ENCODE results near the gene SH3GL2. TPM values are rescaled to one million over a fixed set of nuclear protein-coding genes. Genes with fewer than 3 reads are reported as not detected.
A peak's percentile ranks its signal among the peaks of the same experiment; 100 is the strongest.

The SH3GL2 gene
- total RNA-seq, 4 donors from 2014 or later: 0.45 to 2.5 TPM; not detected in 2

- no peak for TF ChIP-seq POLR2A (IDR thresholded peaks at IDR 0.05)
- TF ChIP-seq, protein P1, sequence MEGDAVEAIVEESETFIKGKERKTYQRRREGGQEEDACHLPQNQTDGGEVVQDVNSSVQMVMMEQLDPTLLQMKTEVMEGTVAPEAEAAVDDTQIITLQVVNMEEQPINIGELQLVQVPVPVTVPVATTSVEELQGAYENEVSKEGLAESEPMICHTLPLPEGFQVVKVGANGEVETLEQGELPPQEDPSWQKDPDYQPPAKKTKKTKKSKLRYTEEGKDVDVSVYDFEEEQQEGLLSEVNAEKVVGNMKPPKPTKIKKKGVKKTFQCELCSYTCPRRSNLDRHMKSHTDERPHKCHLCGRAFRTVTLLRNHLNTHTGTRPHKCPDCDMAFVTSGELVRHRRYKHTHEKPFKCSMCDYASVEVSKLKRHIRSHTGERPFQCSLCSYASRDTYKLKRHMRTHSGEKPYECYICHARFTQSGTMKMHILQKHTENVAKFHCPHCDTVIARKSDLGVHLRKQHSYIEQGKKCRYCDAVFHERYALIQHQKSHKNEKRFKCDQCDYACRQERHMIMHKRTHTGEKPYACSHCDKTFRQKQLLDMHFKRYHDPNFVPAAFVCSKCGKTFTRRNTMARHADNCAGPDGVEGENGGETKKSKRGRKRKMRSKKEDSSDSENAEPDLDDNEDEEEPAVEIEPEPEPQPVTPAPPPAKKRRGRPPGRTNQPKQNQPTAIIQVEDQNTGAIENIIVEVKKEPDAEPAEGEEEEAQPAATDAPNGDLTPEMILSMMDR (IDR thresholded peaks at IDR 0.05): no peak
- Histone ChIP-seq H3K36me3 (no peaks in the 10 kb centered on the region), H3K4me3 (replicated peaks in 1 of 3) (no peak overlapping the region), H3K9me3 (no peaks in the 10 kb centered on the region), H3K27ac (no peak overlapping the region), H3K4me1 (peaks cover 3 to 7% of the 10 kb centered on the region in 2 donors), H3K27me3 (no peaks in the 10 kb centered on the region)
- 0 to 9% methylated on average over 1 of the region's 1 CpG for WGBS, 2 donors
- peak in 1 of 2 donors; percentile 8 for DNase-seq
- intact Hi-C loops (cut with DNase I): no loop called here
Measured at GRCh38 chr9:17824616-17825264, 245.9 kb downstream of the SH3GL2 start.

DNA sequence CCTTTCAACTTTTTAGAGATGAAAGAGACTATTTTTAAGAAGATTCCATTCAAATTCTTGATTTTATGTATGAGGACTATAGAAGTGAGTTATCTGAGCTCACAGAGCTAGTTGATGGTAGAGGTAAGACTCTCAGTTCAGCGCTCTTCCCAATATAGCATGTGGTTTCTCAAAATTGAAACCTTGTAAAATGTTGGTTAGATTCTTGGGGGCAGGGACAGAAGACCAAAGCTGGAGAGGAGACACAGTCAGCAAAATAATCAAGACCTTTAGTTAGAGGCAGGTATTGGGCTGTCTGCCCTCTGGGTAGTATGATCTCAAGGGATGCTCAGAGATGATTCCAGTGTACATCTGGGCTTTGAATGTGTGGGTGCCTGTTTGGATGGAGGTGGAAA lies 246.4 kb downstream of the SH3GL2 start:
- Histone ChIP-seq H3K4me3 (replicated peaks in 1 of 3) (no peak overlapping the region), H3K9me3 (no peaks in the 10 kb centered on the region), H3K36me3 (no peaks in the 10 kb centered on the region), H3K27me3 (no peaks in the 10 kb centered on the region), H3K27ac (no peak overlapping the region), H3K4me1 (peaks cover 3 to 7% of the 10 kb centered on the region in 2 donors)
- TF ChIP-seq POLR2A (IDR thresholded peaks at IDR 0.05): no peak
- TF ChIP-seq, protein P1 (IDR thresholded peaks at IDR 0.05): no peak
- DNase-seq: no peak
- intact Hi-C loops (cut with DNase I): no loop called here
- 97% methylated on average over 1 of the region's 1 CpG for WGBS, 2 donors

- Histone ChIP-seq H3K4me1 (peaks cover 3 to 7% of the 10 kb centered on the region in 2 donors), H3K27me3 (no peaks in the 10 kb centered on the region), H3K4me3 (replicated peaks in 1 of 3) (no peak overlapping the region), H3K9me3 (no peaks in the 10 kb centered on the region), H3K27ac (no peak overlapping the region), H3K36me3 (no peaks in the 10 kb centered on the region)
- intact Hi-C loops (cut with DNase I): no loop called here
- DNase-seq: no peak
- TF ChIP-seq POLR2A (IDR thresholded peaks at IDR 0.05): no peak
- TF ChIP-seq, protein P1 (IDR thresholded peaks at IDR 0.05): no peak
Measured at GRCh38 chr9:17829064-17829463, 250.2 kb downstream of the SH3GL2 start.

DNA sequence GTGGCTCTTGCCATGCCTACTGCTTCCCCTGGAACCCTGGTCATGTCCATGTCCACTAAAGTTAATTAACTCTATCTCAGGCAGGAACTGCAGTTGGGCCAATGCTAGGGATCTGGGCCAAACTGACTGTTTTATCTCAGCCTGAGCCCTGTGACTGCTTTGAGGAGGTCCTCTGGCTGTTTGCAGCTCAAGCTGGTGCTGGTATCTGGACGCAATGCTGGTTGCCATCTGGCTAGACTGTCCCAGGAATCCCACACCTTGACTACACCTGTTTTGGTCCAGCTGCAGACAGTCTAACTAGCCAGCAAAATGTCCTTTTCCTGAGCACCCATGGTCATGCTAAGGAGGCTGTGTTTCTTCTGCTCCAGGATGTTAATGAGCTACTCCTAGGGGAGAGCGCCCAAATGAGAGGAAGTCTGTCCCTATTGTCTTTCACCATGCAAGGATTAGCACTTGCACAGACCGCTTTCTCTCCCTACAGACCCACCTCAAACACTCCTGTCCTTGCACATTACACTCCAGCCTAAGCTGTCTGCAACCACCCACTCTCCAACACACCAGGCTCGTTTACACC lies 251.0 kb downstream of the SH3GL2 start:
- no peaks in the 10 kb centered on the region for H3K4me1 ChIP-seq
- WGBS, 2 donors: 78 to 88% methylated on average over 4 of the region's 4 CpGs
- intact Hi-C loops (cut with DNase I): no loop called here
- DNase-seq: no peak
- no peak overlapping the region for H3K27ac ChIP-seq
- TF ChIP-seq POLR2A (IDR thresholded peaks at IDR 0.05): no peak
- TF ChIP-seq, protein P1 (IDR thresholded peaks at IDR 0.05): no peak
- no peaks in the 10 kb centered on the region for H3K36me3 ChIP-seq
- H3K9me3 ChIP-seq: no peaks in the 10 kb centered on the region
- H3K27me3 ChIP-seq: no peaks in the 10 kb centered on the region
- H3K4me3 ChIP-seq (replicated peaks in 1 of 3): no peak overlapping the region

DNA sequence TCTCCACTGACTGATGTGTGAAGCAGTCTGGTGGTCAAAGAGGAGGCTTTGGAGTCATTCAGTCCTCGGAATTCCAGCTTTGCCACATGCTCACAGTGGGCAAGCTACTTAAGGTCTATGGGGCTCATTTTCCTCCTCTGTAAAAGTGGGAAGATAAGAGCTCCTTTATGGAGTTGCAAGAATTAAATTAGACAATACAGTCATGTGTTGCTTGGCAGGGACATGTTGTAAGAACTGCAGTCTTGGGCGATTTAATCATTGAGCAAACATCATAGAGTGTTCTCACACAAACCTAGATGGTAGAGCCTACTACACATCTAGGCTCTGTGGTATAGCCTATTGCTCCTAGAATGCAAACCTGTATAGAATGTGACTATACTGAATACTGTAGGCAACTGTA lies 253.9 kb downstream of the SH3GL2 start:
- no peaks in the 10 kb centered on the region for H3K36me3 ChIP-seq
- no peak for DNase-seq
- no peaks in the 10 kb centered on the region for H3K4me1 ChIP-seq
- TF ChIP-seq POLR2A (IDR thresholded peaks at IDR 0.05): no peak
- TF ChIP-seq, protein P1 (IDR thresholded peaks at IDR 0.05): no peak
- WGBS, 2 donors: 44 to 47% methylated on average over 2 of the region's 2 CpGs
- intact Hi-C loops (cut with DNase I): no loop called here
- H3K27me3 ChIP-seq: no peaks in the 10 kb centered on the region
- H3K9me3 ChIP-seq: no peaks in the 10 kb centered on the region
- H3K4me3 ChIP-seq (replicated peaks in 1 of 3): no peak overlapping the region
- H3K27ac ChIP-seq: no peak overlapping the region

Data from thyroid gland (tissue), 4 donors.